HUDEP-2 (cell line): ENCODE results near the gene RPRML.
A peak's percentile ranks its signal among the peaks of the same experiment; 100 is the strongest.

Experiments
- DNase-seq, 76 experiments: peaks; one replicate each; lab custom pipeline; 2025; ENCODE audit not compliant: unreplicated experiment in 76 of 76; lab: John Stamatoyannopoulos, UW

The RPRML gene

DNA sequence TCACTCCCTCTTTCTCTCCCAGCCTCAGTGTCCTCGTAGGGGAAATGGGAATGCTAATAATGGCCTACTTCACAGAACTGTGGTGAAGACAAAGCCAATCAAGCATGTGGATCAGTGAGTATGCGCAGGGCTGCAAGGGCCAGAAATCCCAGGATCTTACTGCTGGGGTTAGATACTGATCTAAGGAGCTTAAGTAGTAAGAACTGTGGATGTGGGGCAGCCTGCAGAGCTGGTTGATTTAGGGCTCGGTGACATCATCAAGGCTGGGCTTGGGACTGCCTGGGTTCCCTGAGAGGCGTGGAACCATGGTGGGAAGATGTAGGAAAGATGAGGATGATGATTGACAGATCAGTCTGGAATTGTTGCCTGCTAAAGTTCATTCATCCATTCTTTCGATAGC lies 30.5 kb downstream of the RPRML start:
- DNase-seq, result no peak

DNA sequence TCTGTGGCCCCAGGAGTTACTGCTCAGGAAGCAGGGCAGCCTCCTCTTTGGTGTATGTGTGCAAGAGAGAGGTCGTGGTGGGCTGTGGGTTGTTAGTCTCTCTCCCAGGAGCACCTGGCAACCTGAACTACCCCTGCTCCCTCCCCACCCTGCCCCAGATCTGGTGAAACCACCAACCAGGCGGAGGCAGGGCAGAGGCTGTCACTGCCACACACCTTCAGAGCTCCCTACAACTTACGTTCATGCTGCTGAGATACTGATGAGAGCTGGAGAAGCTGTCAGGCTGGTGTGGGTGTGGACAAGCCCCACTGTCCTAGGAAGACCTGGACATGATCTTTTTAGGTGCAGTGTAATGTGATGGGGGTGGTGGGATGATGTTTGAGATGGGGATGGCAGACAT lies 31.8 kb downstream of the RPRML start:
- no peak for DNase-seq

DNA sequence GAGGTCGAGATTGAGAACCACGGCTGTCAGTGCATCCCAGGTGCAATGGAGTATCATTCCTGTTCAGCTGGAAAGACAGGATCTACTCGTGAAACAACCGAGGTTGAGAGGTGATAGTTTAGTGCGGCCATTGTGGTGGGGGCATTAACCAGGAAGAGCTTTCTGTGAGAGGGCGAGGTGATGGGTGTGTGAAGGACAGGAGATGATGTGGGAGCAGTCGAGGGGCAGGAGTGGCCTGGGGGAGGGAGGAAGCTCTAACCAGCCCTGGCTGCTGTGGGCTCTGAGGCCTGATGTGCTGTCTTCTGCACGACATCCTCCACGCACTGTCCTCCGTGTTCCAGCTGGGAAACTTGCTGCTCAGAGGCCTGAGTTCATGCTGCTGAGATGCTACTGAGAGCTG lies 34.1 kb downstream of the RPRML start:
- no peak for DNase-seq

DNA sequence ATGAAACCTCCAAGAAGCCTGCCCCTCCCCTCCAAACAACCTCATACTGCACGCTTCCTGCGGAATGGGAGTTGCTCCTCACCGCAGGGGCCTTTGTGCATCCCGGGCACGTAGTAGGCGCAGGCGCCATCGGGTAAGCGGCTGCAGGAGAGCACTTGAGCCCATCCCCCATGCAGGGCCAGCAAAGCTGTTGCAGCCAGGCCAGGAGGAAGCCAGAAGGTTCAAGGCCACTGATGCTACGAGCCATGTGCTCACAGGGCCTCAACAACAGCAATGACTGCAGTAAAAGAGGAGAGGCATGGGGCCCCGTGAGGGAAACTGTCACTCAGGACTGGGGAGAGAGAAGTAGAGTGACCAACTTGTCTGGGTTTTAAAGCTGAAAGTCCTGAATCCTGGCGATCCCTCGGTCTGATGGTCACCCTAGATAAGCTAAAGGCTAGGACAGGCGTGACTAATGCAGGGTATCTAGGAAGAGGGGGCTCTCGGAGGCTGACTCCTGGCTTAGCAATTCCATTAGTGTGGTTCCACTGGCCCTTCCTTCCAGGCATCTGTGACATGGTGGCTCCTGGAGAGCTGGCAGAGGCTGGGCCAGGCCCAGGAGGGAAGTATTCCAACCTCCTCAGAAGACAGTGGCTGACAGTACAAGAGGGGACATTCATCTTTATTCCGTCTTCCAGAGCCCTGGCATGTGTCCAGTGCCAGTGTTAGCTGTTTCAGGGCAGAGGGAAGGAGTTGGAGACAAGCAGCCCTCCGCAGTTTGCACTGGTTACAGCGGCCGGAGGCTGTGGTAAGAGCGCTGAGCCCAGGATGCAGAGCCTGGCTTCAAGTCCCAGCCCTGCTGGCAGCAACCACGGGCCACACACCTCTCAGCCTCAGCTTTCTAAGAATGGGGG lies 35.3 kb downstream of the RPRML start:
- peak in 2 of 76 experiments; percentile 4 to 12 for DNase-seq

DNA sequence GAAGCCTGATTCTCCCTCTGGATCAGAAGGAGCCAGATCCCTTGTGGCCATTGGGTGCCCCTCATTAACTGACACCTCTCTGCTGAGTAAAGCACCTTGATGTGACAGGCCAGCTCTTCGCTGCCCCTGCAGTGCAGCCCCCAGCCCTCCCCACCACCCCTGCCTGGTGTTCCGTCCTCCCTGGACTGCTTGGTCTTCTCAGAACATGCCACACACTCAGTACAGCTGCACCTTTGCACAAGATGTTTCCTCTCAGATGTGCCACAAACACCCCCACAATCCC lies 35.9 kb downstream of the RPRML start:
- peak in 1 of 76 experiments; percentile 15 for DNase-seq

DNA sequence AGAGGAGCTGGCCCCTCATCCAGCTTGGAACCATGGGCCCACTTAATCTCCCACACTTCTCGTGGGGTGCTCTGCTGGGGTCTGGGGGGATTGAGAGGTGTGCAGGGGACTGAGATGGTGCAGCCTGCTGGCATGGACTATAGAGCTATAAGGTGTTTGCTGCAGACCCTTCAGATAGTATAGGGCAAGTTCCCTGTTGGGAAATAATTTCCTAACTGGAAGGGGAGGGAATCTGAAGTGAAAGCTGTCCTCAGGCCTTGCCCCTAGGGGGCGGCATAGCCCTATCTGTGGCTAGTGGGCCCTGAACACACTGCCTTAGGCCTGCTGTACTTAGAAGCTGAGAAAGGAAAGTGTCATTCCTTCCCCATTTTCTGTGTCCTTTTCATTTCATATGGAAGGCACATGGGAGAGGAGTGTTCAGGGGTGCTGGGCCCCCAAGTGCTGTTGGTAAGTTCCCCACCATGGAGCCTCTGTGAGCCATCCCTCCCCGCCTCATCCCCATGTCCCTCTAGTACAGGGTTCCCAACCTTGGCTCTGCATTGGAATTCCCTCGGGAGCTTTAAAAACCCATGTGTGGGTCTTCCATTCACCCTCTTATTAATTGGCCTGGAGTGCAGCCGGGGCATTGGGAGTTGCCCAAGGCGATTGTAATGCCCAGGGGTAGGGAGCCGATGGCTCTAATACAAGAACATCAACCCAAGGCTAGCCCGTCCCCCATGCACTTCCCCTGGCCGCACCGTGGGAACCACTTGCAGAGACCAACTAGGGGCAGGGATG lies 36.4 kb downstream of the RPRML start:
- peak in 57 of 76 experiments; percentile 7 to 67 (median 44) for DNase-seq

DNA sequence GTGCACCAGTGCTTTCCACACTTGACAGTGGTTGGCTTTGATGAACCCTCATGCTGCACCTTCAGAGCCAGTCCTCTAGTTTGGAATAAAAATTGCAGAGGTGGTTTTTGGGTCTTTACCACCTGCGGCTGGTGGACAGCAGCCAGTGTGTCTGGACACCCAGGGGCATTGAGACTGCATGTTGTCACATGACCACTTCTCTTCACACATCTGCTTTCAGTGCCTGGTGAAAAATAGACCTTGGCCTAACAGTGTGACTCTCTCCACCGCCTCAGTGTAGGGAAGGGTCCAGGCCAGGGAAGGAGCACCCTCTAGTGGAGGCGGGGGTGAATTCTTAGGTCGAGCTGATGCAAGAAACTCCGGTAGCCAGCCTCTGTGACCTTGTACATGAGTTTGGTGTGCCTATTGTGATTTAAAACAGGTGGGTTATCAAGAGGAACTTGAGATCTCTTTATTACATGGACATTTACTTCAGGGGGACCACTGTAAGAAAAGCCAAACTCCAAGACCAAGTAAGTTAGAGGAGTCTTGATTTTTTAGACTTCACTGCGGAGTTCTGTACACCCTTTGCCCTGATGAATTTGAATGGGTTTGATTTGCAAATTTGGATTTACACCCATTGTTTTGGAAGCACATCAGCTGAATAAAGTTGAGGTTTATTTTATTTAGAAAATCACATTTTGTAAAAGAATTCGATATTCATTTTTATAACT lies 38.2 kb downstream of the RPRML start:
- peak in 65 of 76 experiments; percentile 22 to 85 (median 57) for DNase-seq

DNA sequence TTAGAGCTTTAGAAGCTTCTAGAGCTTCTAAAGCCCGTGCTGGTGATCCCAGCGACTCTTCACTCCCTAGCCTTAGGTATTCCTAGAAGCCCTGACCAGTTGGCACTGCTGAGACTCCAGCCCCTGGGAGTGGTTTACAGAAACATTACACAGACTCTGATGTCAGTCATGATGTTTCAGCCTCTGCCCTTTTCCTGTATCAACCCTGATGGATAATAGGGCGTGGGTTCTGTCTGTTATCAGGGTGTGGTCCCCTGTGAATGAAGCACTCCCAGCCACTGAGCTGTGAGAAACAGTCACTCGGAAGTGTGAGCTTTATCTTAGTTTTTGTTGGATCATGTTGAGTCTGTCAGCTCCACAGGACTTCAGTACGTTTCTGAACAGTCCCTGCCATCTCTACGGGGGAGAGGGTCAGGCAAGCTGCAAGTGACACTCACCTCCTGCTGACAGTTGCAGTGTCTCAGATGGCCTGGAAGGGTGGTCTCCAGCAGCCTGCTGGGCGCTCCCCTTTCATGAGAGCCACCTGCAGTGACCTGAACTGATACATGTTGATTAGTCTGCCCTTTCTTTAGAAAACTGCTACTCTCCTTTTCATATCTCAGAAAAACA lies 43.3 kb downstream of the RPRML start:
- DNase-seq, result peak in 73 of 76 experiments; percentile 12 to 92 (median 72)

DNA sequence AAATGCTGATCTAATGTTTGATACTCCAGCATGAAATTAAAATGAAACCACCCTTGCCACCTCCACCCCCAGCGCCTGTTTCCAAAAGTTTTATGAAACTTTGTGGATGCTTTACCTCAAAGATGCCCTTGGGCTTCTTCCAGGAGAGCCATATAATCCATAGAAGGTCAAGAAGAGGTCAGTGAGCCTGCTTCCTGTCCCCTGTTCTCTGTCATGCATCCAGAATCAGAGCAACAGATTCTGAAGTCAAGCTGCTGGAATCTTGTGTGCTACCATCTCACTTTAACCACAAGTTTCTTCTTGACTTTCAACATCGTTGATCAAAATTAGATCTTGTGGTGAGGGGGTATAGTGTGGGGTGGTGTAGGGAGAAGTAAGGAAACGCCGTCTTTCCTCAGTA lies 47.5 kb downstream of the RPRML start:
- no peak for DNase-seq

DNA sequence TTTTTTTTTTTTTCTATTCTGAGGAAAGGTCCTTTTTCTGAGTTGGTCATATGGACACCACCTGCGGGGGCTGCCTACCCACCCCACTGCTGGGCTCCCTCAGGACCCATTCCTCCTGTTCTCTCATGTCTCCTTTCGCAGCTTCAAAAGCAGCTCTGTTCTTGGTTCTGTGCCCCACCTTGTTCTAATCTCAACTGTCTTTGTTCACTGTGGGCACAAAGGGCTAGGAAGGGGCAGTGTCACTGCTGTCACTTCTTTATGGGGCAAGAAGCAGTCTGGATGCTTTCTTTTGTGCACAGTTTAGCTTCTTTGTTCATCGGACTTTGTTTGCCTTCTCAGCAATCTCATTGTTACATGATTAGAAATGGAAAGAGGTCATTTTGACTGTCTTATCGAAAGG lies 49.0 kb downstream of the RPRML start:
- DNase-seq, result peak in 9 of 76 experiments; percentile 4 to 25 (median 14)

DNA sequence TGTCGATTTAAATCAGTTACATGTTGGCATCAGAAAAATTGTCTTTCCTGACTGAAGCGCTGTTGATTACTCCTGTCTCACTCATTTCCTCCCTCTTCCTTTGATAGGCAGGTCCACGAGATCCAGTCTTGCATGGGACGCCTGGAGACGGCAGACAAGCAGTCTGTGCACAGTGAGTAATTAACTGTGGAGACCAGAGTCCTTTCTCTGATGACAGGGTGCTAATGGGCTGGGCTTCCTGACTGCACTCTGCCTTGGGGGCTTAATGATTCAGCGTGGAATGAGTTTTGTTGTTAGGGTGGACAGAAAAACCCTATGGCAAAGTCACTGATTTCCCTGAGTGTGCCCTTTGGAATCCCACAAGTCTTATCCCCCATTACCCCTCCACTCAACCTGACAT lies 49.6 kb downstream of the RPRML start:
- DNase-seq, result peak in 6 of 76 experiments; percentile 7 to 40 (median 18)

DNA sequence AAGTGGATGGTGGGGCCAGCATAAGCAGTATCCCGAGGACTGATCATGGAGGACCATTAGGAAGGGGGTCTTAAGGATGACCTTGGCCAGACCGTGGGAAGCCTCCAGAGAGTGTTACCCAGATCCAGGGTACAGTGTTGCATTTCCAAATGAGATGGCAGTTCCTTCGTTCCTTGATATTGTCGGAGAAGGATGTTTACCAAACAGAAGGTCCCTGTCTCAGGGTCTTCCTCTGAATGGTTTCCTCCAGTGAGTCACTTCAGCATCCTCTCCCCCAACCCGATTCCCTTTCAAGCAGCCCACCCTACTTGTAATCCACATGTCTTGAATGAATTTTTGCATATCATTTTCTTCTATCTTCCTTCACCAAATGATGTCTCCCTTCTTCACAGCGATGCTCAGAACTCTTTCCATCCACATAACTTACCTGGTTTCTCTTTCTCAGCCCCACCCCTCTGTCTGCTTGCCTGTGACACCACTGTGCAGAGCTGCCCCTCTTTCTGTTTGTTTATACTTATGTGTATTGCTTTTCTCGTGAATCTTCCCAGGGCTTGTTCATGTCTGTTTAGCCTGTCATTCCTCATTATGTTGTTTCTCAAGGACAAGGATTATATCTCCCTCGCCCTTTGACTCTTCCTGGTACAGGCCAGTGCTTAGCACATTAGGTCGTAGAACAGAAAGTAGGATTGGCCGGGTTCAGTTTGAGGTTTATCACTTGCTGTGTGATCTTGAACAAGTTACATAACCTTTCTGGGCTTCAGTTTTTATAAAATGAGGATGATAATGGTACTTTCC lies 50.4 kb downstream of the RPRML start:
- DNase-seq, result no peak
